ENCODE measurements around the gene ABCD3.

DNA sequence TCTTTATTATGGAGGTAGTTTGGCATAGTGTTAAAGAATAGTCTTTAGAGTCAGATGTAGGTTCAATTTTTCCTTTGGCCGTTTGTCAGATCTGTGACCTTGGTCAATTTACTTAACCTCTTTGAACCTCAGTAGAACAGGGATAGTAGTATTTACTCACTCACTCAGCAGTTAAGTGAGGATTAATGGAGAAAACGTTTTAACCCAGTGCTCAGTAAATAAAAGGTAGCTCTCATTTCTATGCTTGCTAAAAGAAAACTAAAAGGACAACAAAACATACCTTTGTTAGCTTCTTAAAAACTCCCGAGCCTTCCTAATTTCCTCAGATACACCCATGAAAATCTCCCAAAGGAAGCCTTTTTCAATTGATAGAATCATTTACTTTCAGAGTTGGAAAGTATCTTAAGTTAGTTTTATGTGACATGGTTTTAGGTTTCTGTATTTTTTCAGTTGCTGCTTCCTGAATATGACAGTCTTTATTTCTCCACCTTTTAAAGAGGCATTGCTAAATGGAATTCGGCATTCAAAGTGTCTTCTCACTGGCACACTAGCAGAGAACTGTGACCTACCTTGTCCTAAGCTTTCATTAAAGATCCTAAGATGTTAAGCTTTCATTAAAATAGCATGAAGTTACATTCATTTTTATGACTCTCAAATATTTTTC, 7.8 kb downstream of the ABCD3 start:
- TF ChIP-seq POLR2A (IDR thresholded peaks at IDR 0.05) (no peak), CTCF (IDR thresholded peaks at IDR 0.05) (no peak)

Measured in gastroesophageal sphincter (tissue), 3 donors.